ENCODE data around the gene TMEM9B.
"Not testable (repeated sequence)": the region's sequence is repeated elsewhere in the genome, so short reads cannot be mapped to it uniquely, and the experiment has no call there.

Gene TMEM9B

DNA sequence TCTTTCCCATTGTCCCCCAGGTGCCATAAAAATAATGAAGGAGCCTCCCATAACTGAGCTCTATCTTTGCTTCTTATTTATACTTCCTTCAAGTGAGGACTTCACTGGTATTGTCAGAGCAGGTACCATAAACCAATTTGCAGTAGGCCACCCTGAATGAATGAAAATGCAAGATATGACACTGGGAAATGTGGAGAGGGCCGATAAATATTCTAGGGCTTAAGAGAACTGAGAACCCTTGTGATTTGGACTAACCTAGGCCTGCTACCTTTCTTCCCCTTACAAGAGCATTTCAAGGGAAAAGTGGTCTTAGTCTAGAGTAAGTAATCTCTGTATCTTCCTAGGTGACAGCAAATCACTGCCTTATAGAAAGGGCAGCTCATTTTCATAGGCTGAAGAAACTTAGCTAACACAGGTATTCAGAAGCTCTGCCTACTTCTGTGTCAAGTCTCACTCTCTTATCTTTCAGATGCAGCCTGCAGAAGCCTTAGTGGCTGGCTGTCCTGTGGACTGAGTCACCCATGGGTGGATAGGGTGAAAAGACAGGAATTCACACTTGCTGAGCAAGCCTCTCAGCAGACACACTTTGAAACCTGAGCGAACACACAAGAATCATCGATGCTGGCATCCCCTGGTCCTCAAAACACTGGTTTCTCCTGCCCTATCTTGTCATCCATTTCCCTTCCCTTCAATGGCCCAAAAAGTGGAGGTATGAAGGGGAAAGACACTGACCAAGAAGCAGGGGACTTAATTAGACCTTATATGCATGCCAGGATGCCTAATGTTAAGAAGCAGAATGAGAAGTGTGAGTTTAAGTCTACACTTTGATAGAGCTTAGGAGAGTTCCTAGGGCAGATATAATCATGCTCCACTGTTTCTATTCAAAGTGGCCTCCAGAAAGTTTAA lies 24.3 kb upstream of the TMEM9B start:
- no peaks in the 10 kb centered on the region for H3K9me3 Mint-ChIP-seq
- H3K36me3 Mint-ChIP-seq (ENCODE audit: low read depth), result no peaks in the 10 kb centered on the region
- H3K4me1 Mint-ChIP-seq (ENCODE audit: low read depth), result no peaks in the 10 kb centered on the region
- H3K27ac Mint-ChIP-seq, result no peak overlapping the region
- H3K4me3 Mint-ChIP-seq, result no peak overlapping the region
- peaks cover 20% of the 10 kb centered on the region for H3K27me3 Mint-ChIP-seq

DNA sequence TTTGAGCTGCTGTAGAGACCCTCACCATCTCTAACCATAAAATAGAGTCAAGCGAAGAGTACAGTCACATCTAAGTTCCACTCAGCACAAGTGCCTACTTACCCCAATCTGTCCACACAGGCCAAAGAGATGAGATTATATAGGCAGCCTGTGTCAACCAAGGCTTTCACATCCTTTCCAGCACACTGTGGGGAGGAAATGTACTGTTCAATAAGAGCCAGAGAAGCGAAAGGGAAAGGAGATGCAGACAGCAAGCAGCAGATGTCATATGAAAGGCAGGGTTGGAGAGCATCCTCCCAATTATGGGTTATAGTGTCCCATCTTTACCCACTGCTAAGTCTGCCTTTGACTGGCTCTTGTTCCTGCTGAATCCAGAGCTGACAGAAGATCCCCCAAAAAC lies 23.2 kb upstream of the TMEM9B start:
- Mint-ChIP-seq H3K4me3 (no peak overlapping the region), H3K27me3 (peaks cover 20% of the 10 kb centered on the region), H3K27ac (no peak overlapping the region), H3K9me3 (no peaks in the 10 kb centered on the region), H3K4me1 (ENCODE audit: low read depth) (no peaks in the 10 kb centered on the region), H3K36me3 (ENCODE audit: low read depth) (no peaks in the 10 kb centered on the region)

DNA sequence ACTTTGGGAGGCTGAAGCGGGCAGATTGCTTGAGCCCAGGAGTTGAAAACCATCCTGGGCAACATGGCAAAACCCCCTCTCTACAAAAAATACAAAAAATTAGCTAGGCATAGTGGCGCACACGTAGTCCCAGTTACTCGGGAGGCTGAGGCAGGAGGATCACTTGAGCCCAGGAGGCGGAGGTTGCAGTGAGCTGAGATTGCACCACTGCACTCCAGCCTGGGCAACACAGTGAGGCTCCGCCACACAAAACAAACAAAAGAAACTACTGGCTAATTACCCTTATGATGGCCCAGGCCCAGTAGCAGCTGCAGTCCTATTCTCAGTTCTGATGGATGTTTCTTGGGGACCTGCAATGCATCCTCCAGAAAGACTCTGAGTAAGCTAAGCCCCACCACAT lies 22.5 kb upstream of the TMEM9B start:
- H3K9me3 Mint-ChIP-seq; H3K4me1 Mint-ChIP-seq (ENCODE audit: low read depth); H3K27ac Mint-ChIP-seq; H3K4me3 Mint-ChIP-seq; H3K36me3 Mint-ChIP-seq (ENCODE audit: low read depth): not testable (repeated sequence)
- peaks cover 20% of the 10 kb centered on the region for H3K27me3 Mint-ChIP-seq

DNA sequence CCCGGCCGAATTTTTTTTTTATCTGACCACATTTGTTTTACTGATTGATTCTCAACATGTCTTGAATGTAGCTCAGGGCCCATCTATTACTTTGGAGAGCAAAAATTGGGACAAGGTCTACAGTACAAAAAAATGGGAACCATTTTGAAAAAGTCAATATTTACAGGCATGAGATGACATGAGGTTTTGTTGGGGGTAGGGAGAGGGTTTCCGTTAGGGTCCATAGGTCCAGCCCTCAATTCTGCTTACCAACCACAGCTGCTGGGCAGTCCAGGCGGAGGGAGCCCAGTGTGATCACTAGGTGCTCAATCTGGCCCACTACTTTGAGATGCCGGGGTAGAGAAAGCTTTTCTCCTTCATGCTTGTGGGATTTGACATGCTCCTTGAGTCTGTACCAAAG lies 21.2 kb upstream of the TMEM9B start:
- H3K4me1 Mint-ChIP-seq (ENCODE audit: low read depth), result no peaks in the 10 kb centered on the region
- no peaks in the 10 kb centered on the region for H3K9me3 Mint-ChIP-seq
- H3K4me3 Mint-ChIP-seq, result no peak overlapping the region
- H3K27me3 Mint-ChIP-seq, result peaks cover 15% of the 10 kb centered on the region
- H3K36me3 Mint-ChIP-seq (ENCODE audit: low read depth), result no peaks in the 10 kb centered on the region
- no peak overlapping the region for H3K27ac Mint-ChIP-seq

DNA sequence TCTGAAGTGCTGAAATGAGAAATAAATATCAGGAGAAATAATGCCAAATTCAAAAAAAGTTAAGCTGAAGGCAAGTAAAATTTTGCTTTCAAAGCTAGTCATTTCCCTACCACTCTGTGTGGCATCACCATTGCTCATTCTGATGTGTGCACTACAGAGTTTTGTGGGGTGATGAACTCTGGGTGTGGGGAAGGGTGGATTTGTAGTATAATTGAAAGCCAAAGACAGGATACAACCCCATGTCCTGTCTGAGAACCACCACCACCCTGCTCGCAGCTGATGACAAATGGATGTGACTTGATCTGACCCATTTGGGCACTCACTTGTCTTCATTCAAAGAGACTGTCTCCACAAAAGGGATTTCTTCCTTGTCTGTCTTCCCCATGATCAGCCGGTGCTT lies 19.3 kb upstream of the TMEM9B start:
- H3K36me3 Mint-ChIP-seq (ENCODE audit: low read depth), result no peaks in the 10 kb centered on the region
- H3K27ac Mint-ChIP-seq, result no peak overlapping the region
- no peaks in the 10 kb centered on the region for H3K27me3 Mint-ChIP-seq

DNA sequence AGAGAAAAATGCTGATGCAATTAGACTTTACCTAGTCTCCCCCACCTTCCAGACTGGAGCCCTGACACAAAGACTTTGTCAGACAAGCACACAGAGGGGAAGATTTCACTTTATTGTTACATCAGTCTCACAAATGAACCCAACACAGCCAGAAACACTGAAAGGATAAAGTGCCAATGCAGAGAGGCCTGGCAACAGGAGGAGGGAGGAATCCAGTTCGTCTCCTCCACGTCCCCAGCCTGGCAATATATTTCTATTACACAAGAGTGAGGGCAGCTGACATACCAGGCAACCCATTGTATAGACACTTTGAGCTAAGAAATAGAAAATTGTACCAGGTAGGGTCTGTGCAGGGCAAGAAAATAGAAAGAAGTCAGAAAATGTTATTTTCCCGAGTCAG lies 16.2 kb upstream of the TMEM9B start:
- Mint-ChIP-seq H3K4me3 (no peak overlapping the region), H3K9me3 (no peaks in the 10 kb centered on the region), H3K4me1 (ENCODE audit: low read depth) (no peaks in the 10 kb centered on the region)

More for the DNA sequence above, 19.3 kb upstream of the TMEM9B start:
- Mint-ChIP-seq H3K4me1 (ENCODE audit: low read depth) (no peaks in the 10 kb centered on the region), H3K4me3 (no peak overlapping the region), H3K9me3 (no peaks in the 10 kb centered on the region)

DNA sequence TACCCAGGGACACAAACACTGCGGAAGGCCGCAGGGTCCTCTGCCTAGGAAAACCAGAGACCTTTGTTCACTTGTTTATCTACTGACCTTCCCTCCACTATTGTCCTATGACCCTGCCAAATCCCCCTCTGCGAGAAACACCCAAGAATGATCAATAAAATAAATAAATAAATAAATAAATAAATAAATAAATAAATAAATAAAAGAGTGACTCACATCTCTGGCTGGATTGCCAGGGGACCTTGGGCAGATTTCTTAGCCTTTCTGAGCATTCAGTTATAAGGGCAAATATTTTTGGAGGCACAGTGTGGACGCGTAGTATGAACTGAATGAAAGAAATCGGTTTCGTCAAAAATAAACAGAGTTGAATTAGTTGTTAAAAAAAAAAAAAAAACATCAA lies 15.1 kb upstream of the TMEM9B start:
- not testable (repeated sequence) for H3K27ac Mint-ChIP-seq; H3K9me3 Mint-ChIP-seq; H3K36me3 Mint-ChIP-seq (ENCODE audit: low read depth); H3K27me3 Mint-ChIP-seq; H3K4me1 Mint-ChIP-seq (ENCODE audit: low read depth); H3K4me3 Mint-ChIP-seq

More for the DNA sequence above, 16.2 kb upstream of the TMEM9B start:
- no peaks in the 10 kb centered on the region for H3K36me3 Mint-ChIP-seq (ENCODE audit: low read depth)
- no peaks in the 10 kb centered on the region for H3K27me3 Mint-ChIP-seq
- H3K27ac Mint-ChIP-seq, result no peak overlapping the region

DNA sequence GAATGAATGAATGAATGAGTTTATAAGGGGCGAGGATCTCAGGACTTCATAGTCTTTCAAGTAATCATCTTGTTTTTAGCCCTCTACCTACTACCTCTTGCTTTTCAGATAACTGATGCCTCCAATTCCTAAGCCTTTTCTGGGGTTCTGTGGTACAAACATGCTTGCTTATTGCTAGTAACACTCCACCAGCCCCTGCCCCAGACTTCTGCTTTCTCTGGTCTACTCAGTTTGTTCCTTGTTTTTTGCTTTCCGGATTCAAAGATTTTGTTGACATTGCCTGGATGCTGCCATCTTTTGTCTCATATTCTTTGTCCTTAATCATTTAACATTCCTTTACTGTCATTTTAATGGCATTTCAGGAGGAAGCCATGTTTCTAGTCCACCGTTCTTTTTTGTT lies 8.9 kb upstream of the TMEM9B start:
- Mint-ChIP-seq H3K27me3 (no peaks in the 10 kb centered on the region), H3K4me1 (ENCODE audit: low read depth) (no peaks in the 10 kb centered on the region), H3K9me3 (no peaks in the 10 kb centered on the region), H3K27ac (no peak overlapping the region), H3K36me3 (ENCODE audit: low read depth) (no peaks in the 10 kb centered on the region), H3K4me3 (no peak overlapping the region)

DNA sequence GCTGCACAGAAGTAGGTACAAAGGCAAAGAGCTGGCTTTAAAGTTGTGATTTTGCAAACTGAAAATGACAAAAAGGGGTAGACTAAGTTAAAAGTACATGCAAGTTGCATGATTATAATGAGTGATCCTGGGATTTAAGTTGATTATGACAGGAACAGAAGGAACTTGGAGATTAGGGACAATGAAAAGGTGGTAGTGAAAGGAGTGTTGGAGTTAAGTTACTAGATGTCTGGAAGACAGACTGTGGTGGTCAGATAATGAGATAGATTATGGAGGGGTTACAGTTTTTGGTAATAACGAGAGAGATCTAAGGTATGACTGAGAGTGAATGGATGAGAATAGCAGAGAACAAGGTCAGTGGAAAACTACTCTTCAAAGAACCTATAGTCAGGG lies 7.7 kb upstream of the TMEM9B start:
- Mint-ChIP-seq H3K9me3 (no peaks in the 10 kb centered on the region), H3K36me3 (ENCODE audit: low read depth) (no peaks in the 10 kb centered on the region), H3K4me3 (no peak overlapping the region), H3K27ac (no peak overlapping the region), H3K4me1 (ENCODE audit: low read depth) (no peaks in the 10 kb centered on the region), H3K27me3 (no peaks in the 10 kb centered on the region)

DNA sequence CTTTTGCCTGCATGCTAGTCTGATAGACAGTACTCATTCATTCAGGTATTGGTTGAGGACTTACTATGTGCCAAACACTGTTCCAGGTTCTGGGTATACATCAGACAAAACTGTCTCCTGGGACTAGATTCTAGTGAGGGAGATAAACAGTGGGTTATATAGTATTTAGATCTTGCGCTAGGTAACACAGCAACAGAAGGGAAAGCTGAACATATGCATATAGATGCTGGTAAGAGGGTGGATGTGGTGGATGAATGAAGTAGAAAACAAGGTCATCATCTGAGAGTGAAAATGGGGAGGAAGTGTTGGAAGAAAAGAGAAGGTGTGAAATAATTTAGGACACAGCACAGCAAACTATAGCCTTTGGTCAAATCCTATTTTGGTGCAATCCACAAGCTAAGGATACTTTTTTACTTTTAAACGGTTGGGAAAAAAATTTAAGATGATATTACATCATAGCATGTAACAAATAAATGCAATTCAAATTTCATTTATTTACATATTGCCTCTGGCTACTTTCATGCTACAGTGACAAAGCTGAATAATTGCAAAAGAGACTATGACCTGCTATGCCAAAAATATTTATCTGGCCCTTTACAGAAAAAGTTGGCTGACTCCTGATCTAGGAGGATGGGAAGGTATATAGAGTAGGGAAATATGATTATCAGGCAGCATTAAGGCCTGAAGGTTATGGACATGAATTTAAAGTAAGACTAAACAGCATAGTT lies 7.1 kb upstream of the TMEM9B start:
- Mint-ChIP-seq H3K36me3 (ENCODE audit: low read depth) (no peaks in the 10 kb centered on the region), H3K4me3 (no peak overlapping the region), H3K4me1 (ENCODE audit: low read depth) (peaks cover 4% of the 10 kb centered on the region), H3K9me3 (no peaks in the 10 kb centered on the region), H3K27me3 (no peaks in the 10 kb centered on the region), H3K27ac (no peak overlapping the region)

DNA sequence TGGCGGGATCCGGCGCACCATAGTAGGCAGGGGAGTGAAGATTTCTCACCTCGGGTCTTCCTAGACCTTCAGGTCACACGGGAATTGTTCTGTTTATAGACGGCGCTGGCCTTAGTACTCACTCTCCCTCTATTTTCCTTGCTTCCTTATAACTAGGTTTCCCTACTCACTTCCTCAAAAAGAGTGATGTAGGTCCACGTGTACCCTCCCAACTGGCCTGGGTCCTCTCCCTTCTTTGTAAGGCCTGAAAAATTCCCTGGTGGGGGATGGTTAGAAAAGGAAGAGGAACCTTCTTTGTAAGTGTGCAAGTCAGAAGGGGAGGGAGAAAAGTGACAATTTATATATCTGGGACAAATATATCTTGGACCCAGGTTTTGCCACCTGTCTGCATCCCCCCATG lies 2.9 kb upstream of the TMEM9B start:
- Mint-ChIP-seq H3K9me3 (no peaks in the 10 kb centered on the region), H3K27me3 (no peaks in the 10 kb centered on the region), H3K36me3 (ENCODE audit: low read depth) (no peaks in the 10 kb centered on the region), H3K4me3 (no peak overlapping the region), H3K27ac (no peak overlapping the region), H3K4me1 (ENCODE audit: low read depth) (peaks cover 28% of the 10 kb centered on the region)

DNA sequence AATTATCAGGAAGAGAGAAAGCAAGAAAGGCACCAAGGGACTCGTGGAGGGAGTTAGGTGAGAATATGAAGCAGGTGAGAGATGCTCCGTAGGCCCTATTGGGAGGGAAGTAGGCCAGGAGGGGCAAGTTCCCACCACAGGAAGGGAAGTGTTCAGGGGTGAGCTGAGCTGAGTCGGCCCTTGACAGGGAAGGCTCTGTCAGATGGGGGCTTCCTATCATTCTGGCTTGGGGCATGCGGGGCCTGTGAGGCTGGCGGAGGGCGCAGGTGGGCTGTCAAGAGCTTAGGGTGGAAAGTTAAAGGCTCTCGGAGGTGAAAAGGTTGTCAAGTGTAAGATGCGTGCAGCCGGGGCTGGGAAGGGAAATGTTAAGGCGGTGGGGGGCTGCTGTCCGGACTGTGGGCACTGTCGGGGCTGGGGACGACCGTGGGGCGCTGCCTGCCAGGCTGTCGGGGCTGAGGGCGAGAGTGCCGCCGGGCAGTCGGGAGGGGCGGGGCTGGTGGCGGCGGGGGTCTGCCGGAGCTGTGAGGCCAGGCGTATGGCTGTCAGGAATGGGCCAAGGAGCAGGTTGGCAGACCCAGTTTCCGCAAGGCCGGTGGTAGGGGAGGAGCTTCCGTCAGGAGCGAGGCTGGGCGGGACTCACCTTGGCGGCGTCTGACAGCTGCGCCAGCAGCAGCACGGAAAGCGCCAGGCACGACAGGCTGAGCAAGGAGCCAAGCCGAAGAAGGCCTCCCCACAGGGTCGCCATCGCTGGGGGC lies 496 bp downstream of the TMEM9B start:
- Mint-ChIP-seq H3K9me3 (no peaks in the 10 kb centered on the region), H3K36me3 (ENCODE audit: low read depth) (no peaks in the 10 kb centered on the region), H3K27ac (peak overlapping the region; percentile 89), H3K4me1 (ENCODE audit: low read depth) (peaks cover 41% of the 10 kb centered on the region), H3K4me3 (peak overlapping the region; percentile 93), H3K27me3 (no peaks in the 10 kb centered on the region)

DNA sequence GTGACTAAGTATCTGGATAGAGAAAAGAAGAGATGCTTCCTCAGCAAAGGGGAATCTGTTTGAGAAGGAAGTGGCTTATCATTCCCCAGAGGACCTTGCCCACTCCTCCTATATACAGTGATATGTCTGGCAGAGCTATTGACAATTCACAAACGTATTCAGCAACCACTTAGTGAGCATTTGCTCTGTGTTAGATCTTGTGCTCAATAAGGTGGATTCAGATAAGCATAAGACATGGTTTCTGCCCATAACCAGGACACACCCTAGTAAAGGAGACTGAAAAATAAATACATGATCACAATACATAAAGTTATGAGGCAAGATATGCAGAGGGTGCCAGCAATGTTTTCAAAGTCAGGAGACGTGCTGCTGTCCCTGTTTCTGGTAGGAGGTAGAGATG lies 1.4 kb downstream of the TMEM9B start:
- peak overlapping the region; percentile 93 for H3K4me3 Mint-ChIP-seq
- H3K27me3 Mint-ChIP-seq, result no peaks in the 10 kb centered on the region
- H3K9me3 Mint-ChIP-seq, result no peaks in the 10 kb centered on the region
- peak overlapping the region; percentile 43 for H3K27ac Mint-ChIP-seq
- no peaks in the 10 kb centered on the region for H3K36me3 Mint-ChIP-seq (ENCODE audit: low read depth)
- H3K4me1 Mint-ChIP-seq (ENCODE audit: low read depth), result peaks cover 41% of the 10 kb centered on the region

DNA sequence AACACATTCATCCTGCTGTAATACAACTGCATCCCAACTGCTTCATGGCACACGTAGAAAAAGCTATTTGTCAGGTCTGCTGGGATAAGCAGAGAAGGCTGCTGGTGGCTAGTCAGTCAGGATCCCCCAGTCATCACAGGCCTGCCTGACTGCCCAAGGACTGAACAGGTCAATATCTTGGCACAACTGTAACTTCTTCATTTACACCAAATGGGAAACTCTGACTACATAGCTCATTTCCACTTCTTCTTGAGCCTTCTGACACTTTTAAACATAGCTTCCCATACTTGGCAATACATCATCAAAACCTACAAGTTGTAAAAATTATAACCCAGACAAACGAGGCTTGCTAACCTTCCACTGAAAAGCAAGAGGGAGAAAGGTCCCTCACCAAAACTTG lies 2.8 kb downstream of the TMEM9B start:
- Mint-ChIP-seq H3K27me3 (no peaks in the 10 kb centered on the region), H3K4me3 (no peak overlapping the region), H3K27ac (no peak overlapping the region), H3K9me3 (no peaks in the 10 kb centered on the region), H3K36me3 (ENCODE audit: low read depth) (peaks cover 10% of the 10 kb centered on the region), H3K4me1 (ENCODE audit: low read depth) (peaks cover 49% of the 10 kb centered on the region)

DNA sequence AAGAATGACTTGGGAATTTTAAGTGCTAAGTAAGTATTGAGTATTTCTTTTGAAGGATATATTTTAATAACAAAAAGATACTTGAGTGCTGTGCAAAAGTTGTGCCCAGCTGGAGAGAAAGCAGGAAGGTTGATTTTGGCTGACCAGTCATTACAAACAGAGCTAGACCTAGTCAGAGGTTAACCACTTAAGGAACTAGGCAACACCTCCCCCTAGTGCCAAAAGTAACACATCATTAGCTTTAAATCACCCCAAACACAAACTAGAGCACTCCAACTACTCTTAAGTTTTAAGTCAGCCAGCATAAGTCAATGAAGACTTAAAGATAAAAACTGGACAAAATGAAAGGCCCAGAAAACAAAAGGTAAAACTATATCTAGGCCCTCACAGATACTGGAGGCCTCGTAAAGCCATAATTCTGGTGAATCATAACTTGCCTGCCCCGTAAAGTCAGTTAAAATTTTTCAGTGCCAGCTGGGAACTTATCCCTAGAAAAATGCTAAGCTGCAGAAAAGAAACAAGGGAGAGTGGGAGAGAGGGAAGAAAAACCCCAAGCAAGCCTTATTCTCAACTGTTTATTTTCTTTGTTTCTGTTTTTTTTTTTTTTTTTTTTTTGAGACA lies 4.6 kb downstream of the TMEM9B start:
- Mint-ChIP-seq H3K9me3 (no peaks in the 10 kb centered on the region), H3K36me3 (ENCODE audit: low read depth) (peaks cover 21% of the 10 kb centered on the region), H3K27me3 (no peaks in the 10 kb centered on the region), H3K4me1 (ENCODE audit: low read depth) (peaks cover 38% of the 10 kb centered on the region), H3K4me3 (no peak overlapping the region), H3K27ac (no peak overlapping the region)

All from stimulated activated naive CD8-positive, alpha-beta T cell treated with anti-CD3 and anti-CD28 coated beads, Interleukin-15, Interleukin-2, amounts not matched to agents 100 ng/mL and 50 ng/mL, for 24 hours (primary cell).